ENCODE data around the gene WNK1. TPM values are rescaled to one million over a fixed set of nuclear protein-coding genes. Genes with fewer than 3 reads are reported as not detected.
"Not testable (repeated sequence)": the region's sequence is repeated elsewhere in the genome, so short reads cannot be mapped to it uniquely, and the experiment has no call there.

Gene WNK1
- total and polyA plus RNA-seq, 2 experiments from 2014 or later, result 110 to 145 TPM

- Histone ChIP-seq H3K27me3 (no peaks in the 10 kb centered on the region), H3K36me3 (peaks cover 36% of the 10 kb centered on the region), H3K4me3 (no peak overlapping the region), H3K27ac (no peak overlapping the region), H3K4me1 (ENCODE audit: low read depth) (no peaks in the 10 kb centered on the region), H3K9me3 (ENCODE audit: low read depth) (no peaks in the 10 kb centered on the region)
- DNase-seq (ENCODE audit: low read depth in 1 of 2, low spot score in 1 of 2), result no peak
- TF ChIP-seq CTCF (IDR thresholded peaks at IDR 0.05; ENCODE audit: low read depth, low read length), result no peak
Measured at GRCh38 chr12:920676-921075, 168.3 kb downstream of the WNK1 start.

GRCh38 chr12:922285-922684 is 169.9 kb downstream of the WNK1 start:
- H3K9me3 ChIP-seq (ENCODE audit: low read depth), result no peaks in the 10 kb centered on the region
- no peaks in the 10 kb centered on the region for H3K27me3 ChIP-seq
- TF ChIP-seq CTCF (IDR thresholded peaks at IDR 0.05; ENCODE audit: low read depth, low read length), result no peak
- no peak for DNase-seq (ENCODE audit: low read depth in 1 of 2, low spot score in 1 of 2)
- peaks cover 32% of the 10 kb centered on the region for H3K36me3 ChIP-seq
- H3K4me1 ChIP-seq (ENCODE audit: low read depth), result no peaks in the 10 kb centered on the region
- H3K27ac ChIP-seq, result no peak overlapping the region
- H3K4me3 ChIP-seq, result no peak overlapping the region

- Histone ChIP-seq H3K27me3 (no peaks in the 10 kb centered on the region), H3K36me3 (peaks cover 48% of the 10 kb centered on the region), H3K9me3 (ENCODE audit: low read depth) (no peaks in the 10 kb centered on the region), H3K27ac (no peak overlapping the region), H3K4me3 (no peak overlapping the region), H3K4me1 (ENCODE audit: low read depth) (no peaks in the 10 kb centered on the region)
- no peak for DNase-seq (ENCODE audit: low read depth in 1 of 2, low spot score in 1 of 2)
- TF ChIP-seq CTCF (IDR thresholded peaks at IDR 0.05; ENCODE audit: low read depth, low read length), result no peak
Measured at GRCh38 chr12:926641-927040, 174.3 kb downstream of the WNK1 start.

- Histone ChIP-seq H3K27ac (no peak overlapping the region), H3K36me3 (peaks cover 37% of the 10 kb centered on the region), H3K4me3 (no peak overlapping the region), H3K4me1 (ENCODE audit: low read depth) (no peaks in the 10 kb centered on the region), H3K27me3 (no peaks in the 10 kb centered on the region), H3K9me3 (ENCODE audit: low read depth) (no peaks in the 10 kb centered on the region)
- TF ChIP-seq CTCF (IDR thresholded peaks at IDR 0.05; ENCODE audit: low read depth, low read length), result no peak
- DNase-seq (ENCODE audit: low read depth in 1 of 2, low spot score in 1 of 2), result no peak
Measured at GRCh38 chr12:931060-931459, 178.7 kb downstream of the WNK1 start.

- Histone ChIP-seq H3K27me3 (no peaks in the 10 kb centered on the region), H3K27ac (no peak overlapping the region), H3K36me3 (peaks cover 36% of the 10 kb centered on the region), H3K4me3 (no peak overlapping the region), H3K9me3 (ENCODE audit: low read depth) (no peaks in the 10 kb centered on the region), H3K4me1 (ENCODE audit: low read depth) (no peaks in the 10 kb centered on the region)
- no peak for TF ChIP-seq CTCF (IDR thresholded peaks at IDR 0.05; ENCODE audit: low read depth, low read length)
- DNase-seq (ENCODE audit: low read depth in 1 of 2, low spot score in 1 of 2), result no peak
Measured at GRCh38 chr12:931591-931990, 179.2 kb downstream of the WNK1 start.

GRCh38 chr12:935891-936290 is 183.5 kb downstream of the WNK1 start:
- DNase-seq (ENCODE audit: low read depth in 1 of 2, low spot score in 1 of 2); H3K4me3 ChIP-seq; H3K9me3 ChIP-seq (ENCODE audit: low read depth); H3K27me3 ChIP-seq; H3K27ac ChIP-seq; H3K4me1 ChIP-seq (ENCODE audit: low read depth); H3K36me3 ChIP-seq: not testable (repeated sequence)

All from cardiac muscle cell (in vitro differentiated cells and primary cell).